T-cell (primary cell): ENCODE data around the gene MYO7A. TPM values are rescaled to one million over a fixed set of nuclear protein-coding genes. Genes with fewer than 3 reads are reported as not detected.

ENCODE experiments used
- ATAC-seq, 4 experiments: fragments of 200-7000 bp in 3 of 4; fragments of 150-1000 bp in 1 of 4; cut with Tn5 transposase; replicated peaks in 1 of 4; 1 replicate in 3 of 4; 2 replicates in 1 of 4; pipeline ENCODE4 v1.10.0; 2021; ENCODE audit warnings: moderate library complexity in 3 of 4, mild to moderate bottlenecking in 2 of 4, moderate number of reproducible peaks in 1 of 4
- CTCF ChIA-PET, 2 donors: fragments of 300-600 bp; sonication (Branson Sonifier 250); formaldehyde crosslinking; loops; one replicate each; lab custom pipeline; 2022; ENCODE audit warnings: antibody characterized with exemption in 2 of 2; lab: Charles Lee
- POLR2A ChIA-PET, 2 donors: fragments of 300-600 bp; sonication (Branson Sonifier 250); formaldehyde crosslinking; loops; one replicate each; lab custom pipeline; 2022; ENCODE audit warnings: antibody characterized with exemption in 2 of 2; lab: Charles Lee
- DNase-seq, 35 experiments: peaks; one replicate each; pipeline versions ENCODE4 v3.0.0 to v3.0.0-alpha.2; 2013 to 2023
- H3K27ac ChIP-seq: one replicate; pipeline ENCODE4 v1.5.1; 2013; ENCODE audit warnings: low read length
- H3K27me3 ChIP-seq, 2 experiments: replicated peaks in 1 of 2; 1 replicate in 1 of 2; 2 replicates in 1 of 2; pipeline versions ENCODE4 v1.6.1 to v1.7.0; 2013; ENCODE audit warnings: low read length in 1 of 2, mixed read lengths in 1 of 2; ENCODE audit not compliant: control insufficient read depth in 2 of 2, insufficient read depth in 2 of 2; ENCODE audit errors: extremely low read depth in 1 of 2
- H3K36me3 ChIP-seq, 2 donors: 1 replicate in 1 of 2; 2 replicates in 1 of 2; pipeline versions ENCODE4 v1.6.1 to v1.7.0; 2013; ENCODE audit warnings: low read length in 1 of 2; ENCODE audit not compliant: control insufficient read depth in 2 of 2, insufficient read depth in 1 of 2; ENCODE audit errors: extremely low read depth in 1 of 2
- H3K4me1 ChIP-seq, 2 experiments: 1 replicate in 1 of 2; 2 replicates in 1 of 2; pipeline versions ENCODE4 v1.6.1 to v1.7.0; 2013; ENCODE audit warnings: low read length in 2 of 2, mixed read lengths in 1 of 2; ENCODE audit not compliant: insufficient read depth in 2 of 2, control insufficient read depth in 1 of 2; ENCODE audit errors: extremely low read depth in 1 of 2
- H3K4me3 ChIP-seq, 2 donors: 1 replicate in 1 of 2; 2 replicates in 1 of 2; pipeline versions ENCODE4 v1.5.1 to v1.7.0; 2013; ENCODE audit warnings: mild to moderate bottlenecking in 2 of 2, low read length in 1 of 2, moderate library complexity in 1 of 2; ENCODE audit not compliant: control insufficient read depth in 1 of 2; ENCODE audit errors: extremely low read depth in 1 of 2
- H3K9me3 ChIP-seq: 2 replicates; pipeline ENCODE4 v1.7.0; 2013
- H3K27ac Mint-ChIP-seq, 2 donors: one replicate each; pipeline ENCODE4 v1.8.0; 2020 to 2021; ENCODE audit warnings: mild to moderate bottlenecking in 2 of 2, mixed read lengths in 2 of 2
- H3K27me3 Mint-ChIP-seq, 2 donors: one replicate each; pipeline ENCODE4 v1.8.0; 2021 to 2022; ENCODE audit warnings: mixed read lengths in 2 of 2
- H3K36me3 Mint-ChIP-seq: one replicate; pipeline ENCODE4 v1.8.0; 2021; ENCODE audit warnings: mixed read lengths
- H3K4me1 Mint-ChIP-seq, 3 donors: one replicate each; pipeline ENCODE4 v1.8.0; 2020 to 2022; ENCODE audit warnings: mixed read lengths in 3 of 3, mild to moderate bottlenecking in 1 of 3
- H3K4me3 Mint-ChIP-seq, 3 donors: one replicate each; pipeline ENCODE4 v1.8.0; 2020 to 2022; ENCODE audit warnings: mild to moderate bottlenecking in 3 of 3, mixed read lengths in 3 of 3, moderate library complexity in 3 of 3
- H3K9me3 Mint-ChIP-seq, 3 donors: one replicate each; pipeline ENCODE4 v1.8.0; 2020 to 2022; ENCODE audit warnings: mixed read lengths in 3 of 3
- WGBS: methylation state at CpG from one replicate; pipeline ENCODE4 v1.1.5; 2013; ENCODE audit warnings: missing lambda C conversion rate; ENCODE audit not compliant: insufficient coverage; 5-methylcytosine and 5-hydroxymethylcytosine counted together
- total RNA-seq, 35 experiments: library from RNA in 6 of 35; stranded (reverse) in 6 of 35; fragments of 120-200 nt in 1 of 35; gene quantifications; one replicate each; pipeline versions ENCODE4 v1.2.1 to v1.2.4 and lab custom pipeline; 2013 to 2026

The MYO7A gene
- total RNA-seq, 5 donors from 2014 or later (not counting 1 experiment from before 2014, with no cell fraction given): 0.15 to 1.7 (median 0.44) TPM

GRCh38 chr11:77193911-77194830 is 66.1 kb downstream of the MYO7A start:
- Mint-ChIP-seq H3K27me3 (no peaks in the 10 kb centered on the region), H3K4me1 (no peaks in the 10 kb centered on the region), H3K4me3 (no peak overlapping the region), H3K9me3 (no peaks in the 10 kb centered on the region), H3K36me3 (no peaks in the 10 kb centered on the region), H3K27ac (no peak overlapping the region)
- no peak overlapping the region for H3K4me3 ChIP-seq
- no peak overlapping the region for H3K27ac ChIP-seq
- ChIA-PET CTCF (interaction anchor here in 1 of 2 donors (1.8 kb wide), 1 partner anchor 425 kb away, joined by 6 read pairs; no protein-coding TSS in a partner anchor), POLR2A (no interaction called here)
- DNase-seq (no peak), ATAC-seq (no peak)
- WGBS: 93% methylated on average over 8 of the region's 15 CpGs
- no peaks in the 10 kb centered on the region for H3K4me1 ChIP-seq
- no peaks in the 10 kb centered on the region for H3K9me3 ChIP-seq
- no peaks in the 10 kb centered on the region for H3K36me3 ChIP-seq
- peaks cover 0 to 10% of the 10 kb centered on the region in 2 experiments for H3K27me3 ChIP-seq

- H3K36me3 ChIP-seq: no peaks in the 10 kb centered on the region
- no peak for DNase-seq
- H3K27ac ChIP-seq: no peak overlapping the region
- CTCF ChIA-PET: interaction anchor here in 1 of 2 donors (1.8 kb wide), 1 partner anchor 424 kb away, joined by 6 read pairs; no protein-coding TSS in a partner anchor
- Mint-ChIP-seq H3K9me3 (no peaks in the 10 kb centered on the region), H3K36me3 (no peaks in the 10 kb centered on the region), H3K27ac (no peak overlapping the region), H3K4me3 (no peak overlapping the region), H3K4me1 (no peaks in the 10 kb centered on the region), H3K27me3 (no peaks in the 10 kb centered on the region)
- no peaks in the 10 kb centered on the region for H3K9me3 ChIP-seq
- no peak for ATAC-seq
- 83% methylated on average over 13 of the region's 16 CpGs for WGBS
- peaks cover 0 to 11% of the 10 kb centered on the region in 2 experiments for H3K27me3 ChIP-seq
- no peaks in the 10 kb centered on the region for H3K4me1 ChIP-seq
- H3K4me3 ChIP-seq: no peak overlapping the region
- POLR2A ChIA-PET: no interaction called here
Measured at GRCh38 chr11:77195071-77195755, 67.2 kb downstream of the MYO7A start.

GRCh38 chr11:77196961-77197360 is 68.9 kb downstream of the MYO7A start:
- Histone ChIP-seq H3K27ac (no peak overlapping the region), H3K4me3 (no peak overlapping the region), H3K9me3 (no peaks in the 10 kb centered on the region), H3K27me3 (peaks cover 0 to 11% of the 10 kb centered on the region in 2 experiments), H3K36me3 (no peaks in the 10 kb centered on the region), H3K4me1 (no peaks in the 10 kb centered on the region)
- Mint-ChIP-seq H3K4me3 (no peak overlapping the region), H3K27ac (no peak overlapping the region), H3K9me3 (no peaks in the 10 kb centered on the region), H3K4me1 (no peaks in the 10 kb centered on the region), H3K27me3 (no peaks in the 10 kb centered on the region), H3K36me3 (no peaks in the 10 kb centered on the region)
- POLR2A ChIA-PET: no interaction called here
- ATAC-seq (no peak), DNase-seq (no peak)
- CTCF ChIA-PET: no interaction called here
- WGBS: 94% methylated on average over 8 of the region's 8 CpGs

- 92% methylated on average over 14 of the region's 14 CpGs for WGBS
- Mint-ChIP-seq H3K27ac (no peak overlapping the region), H3K4me3 (no peak overlapping the region), H3K4me1 (no peaks in the 10 kb centered on the region), H3K36me3 (no peaks in the 10 kb centered on the region), H3K27me3 (no peaks in the 10 kb centered on the region), H3K9me3 (no peaks in the 10 kb centered on the region)
- no peaks in the 10 kb centered on the region for H3K36me3 ChIP-seq
- H3K4me3 ChIP-seq: no peak overlapping the region
- no peak for DNase-seq
- no peaks in the 10 kb centered on the region for H3K9me3 ChIP-seq
- no peak overlapping the region for H3K27ac ChIP-seq
- no peak for ATAC-seq
- H3K4me1 ChIP-seq: no peaks in the 10 kb centered on the region
- ChIA-PET CTCF (interaction anchor here in 1 of 2 donors (0.7 kb wide), 1 partner anchor 11 kb away, joined by 4 read pairs; no protein-coding TSS in a partner anchor), POLR2A (no interaction called here)
- peaks cover 0 to 11% of the 10 kb centered on the region in 2 experiments for H3K27me3 ChIP-seq
Measured at GRCh38 chr11:77197626-77198320, 69.7 kb downstream of the MYO7A start.

GRCh38 chr11:77198440-77198849 is 70.4 kb downstream of the MYO7A start:
- no peak for ATAC-seq
- Histone ChIP-seq H3K4me1 (peaks cover 0 to 3% of the 10 kb centered on the region in 2 experiments), H3K36me3 (no peaks in the 10 kb centered on the region), H3K27me3 (peaks cover 0 to 11% of the 10 kb centered on the region in 2 experiments), H3K9me3 (no peaks in the 10 kb centered on the region), H3K27ac (no peak overlapping the region), H3K4me3 (no peak overlapping the region)
- POLR2A ChIA-PET: no interaction called here
- CTCF ChIA-PET: no interaction called here
- peak in 1 of 35 experiments; percentile 7 for DNase-seq
- no peaks in the 10 kb centered on the region for H3K9me3 Mint-ChIP-seq
- H3K27me3 Mint-ChIP-seq: no peaks in the 10 kb centered on the region
- 77% methylated on average over 10 of the region's 11 CpGs for WGBS
- no peak overlapping the region for H3K27ac Mint-ChIP-seq
- H3K4me3 Mint-ChIP-seq: no peak overlapping the region
- no peaks in the 10 kb centered on the region for H3K36me3 Mint-ChIP-seq
- H3K4me1 Mint-ChIP-seq: no peaks in the 10 kb centered on the region

GRCh38 chr11:77199137-77199745 is 71.2 kb downstream of the MYO7A start:
- ChIA-PET POLR2A (no interaction called here), CTCF (no interaction called here)
- ATAC-seq (no peak), DNase-seq (no peak)
- Mint-ChIP-seq H3K36me3 (no peaks in the 10 kb centered on the region), H3K4me1 (no peaks in the 10 kb centered on the region), H3K4me3 (no peak overlapping the region), H3K27ac (no peak overlapping the region), H3K9me3 (no peaks in the 10 kb centered on the region), H3K27me3 (no peaks in the 10 kb centered on the region)
- H3K27me3 ChIP-seq: peaks cover 0 to 11% of the 10 kb centered on the region in 2 experiments
- peaks cover 0 to 3% of the 10 kb centered on the region in 2 experiments for H3K4me1 ChIP-seq
- H3K9me3 ChIP-seq: no peaks in the 10 kb centered on the region
- H3K27ac ChIP-seq: no peak overlapping the region
- 94% methylated on average over 13 of the region's 13 CpGs for WGBS
- H3K36me3 ChIP-seq: no peaks in the 10 kb centered on the region
- H3K4me3 ChIP-seq: no peak overlapping the region
